ENCODE measurements around the gene CHMP2A. TPM values are rescaled to one million over a fixed set of nuclear protein-coding genes. Genes with fewer than 3 reads are reported as not detected.

The CHMP2A gene
- total RNA-seq, 1 experiment from 2014 or later, result 109 TPM

DNA sequence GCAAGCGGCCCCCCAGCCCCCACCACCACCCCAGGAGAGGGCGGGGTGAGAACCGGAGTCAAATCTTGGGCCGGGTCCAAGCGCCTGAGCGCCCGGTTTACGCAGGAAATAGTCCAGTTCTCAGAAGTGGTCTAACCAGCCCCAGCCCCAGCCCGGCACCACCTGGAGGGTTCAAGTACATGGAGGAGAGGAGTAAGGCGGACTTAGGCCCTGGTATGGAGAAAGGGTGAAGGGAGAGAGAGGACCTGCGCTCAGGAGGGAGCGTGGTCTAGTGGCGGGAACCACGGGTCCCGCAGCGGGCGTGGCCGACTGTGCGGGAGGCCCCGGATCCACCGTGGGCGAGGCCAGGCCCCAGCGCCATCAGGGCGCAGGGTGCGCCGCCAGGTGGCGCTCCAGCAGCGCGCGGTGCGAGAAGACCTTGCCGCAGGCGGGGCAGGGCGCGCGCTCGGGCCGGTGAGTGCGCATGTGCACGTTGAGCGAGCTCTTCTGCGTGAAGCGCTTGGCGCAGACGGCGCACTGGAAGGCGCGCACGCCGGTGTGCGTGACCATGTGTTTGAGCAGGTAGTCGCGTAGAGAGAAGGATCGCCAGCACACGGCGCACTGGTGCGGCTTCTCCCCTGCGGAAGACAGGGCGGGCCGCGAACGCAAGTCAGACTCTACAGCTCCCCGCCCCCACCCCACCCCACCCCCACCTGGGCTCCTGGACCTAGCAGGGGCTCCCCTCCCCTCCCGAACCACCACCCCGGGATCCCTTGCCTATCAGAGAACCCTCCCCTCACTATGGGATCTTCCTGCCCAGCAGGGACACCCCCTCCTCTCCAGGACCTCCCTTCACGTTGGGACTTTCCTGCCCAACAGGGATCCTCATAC lies 41.0 kb downstream of the CHMP2A start:
- peaks cover 5% of the 10 kb centered on the region for H3K36me3 Mint-ChIP-seq
- DNase-seq (ENCODE audit: low spot score) (peak; percentile 95), ATAC-seq (peak; percentile 78)
- H3K27ac Mint-ChIP-seq, result peak overlapping the region; percentile 57
- peak overlapping the region; percentile 75 for H3K4me3 Mint-ChIP-seq
- ChIA-PET CTCF (interaction anchor here (0.6 to 2.7 kb wide), 31 partner anchors 9 to 286 kb away, joined by 3 to 33 read pairs (median 6); partner anchors contain the start of genes CHMP2A, TRIM28, UBE2M and ZNF324B), POLR2A (interaction anchor here (0.7 to 1.7 kb wide), 2 partner anchors 15 to 30 kb away, joined by 6 to 8 read pairs; partner anchors contain the start of gene TRIM28)
- peaks cover 28% of the 10 kb centered on the region for H3K4me1 Mint-ChIP-seq
- peaks cover 12% of the 10 kb centered on the region for H3K27me3 Mint-ChIP-seq (ENCODE audit: low read depth)
- no peaks in the 10 kb centered on the region for H3K9me3 Mint-ChIP-seq
- no peak for TF ChIP-seq AFF4 (CRISPR knock-in tag; IDR thresholded peaks at IDR 0.05; ENCODE audit: borderline replicate concordance)
- peak; percentile 61 for TF ChIP-seq USF2 (CRISPR knock-in tag; IDR thresholded peaks at IDR 0.05)
- TF ChIP-seq, protein P1, sequence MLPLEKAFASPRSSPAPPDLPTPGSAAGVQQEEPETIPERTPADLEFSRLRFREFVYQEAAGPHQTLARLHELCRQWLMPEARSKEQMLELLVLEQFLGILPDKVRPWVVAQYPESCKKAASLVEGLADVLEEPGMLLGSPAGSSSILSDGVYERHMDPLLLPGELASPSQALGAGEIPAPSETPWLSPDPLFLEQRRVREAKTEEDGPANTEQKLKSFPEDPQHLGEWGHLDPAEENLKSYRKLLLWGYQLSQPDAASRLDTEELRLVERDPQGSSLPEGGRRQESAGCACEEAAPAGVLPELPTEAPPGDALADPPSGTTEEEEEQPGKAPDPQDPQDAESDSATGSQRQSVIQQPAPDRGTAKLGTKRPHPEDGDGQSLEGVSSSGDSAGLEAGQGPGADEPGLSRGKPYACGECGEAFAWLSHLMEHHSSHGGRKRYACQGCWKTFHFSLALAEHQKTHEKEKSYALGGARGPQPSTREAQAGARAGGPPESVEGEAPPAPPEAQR (CRISPR knock-in tag; IDR thresholded peaks at IDR 0.05), result no peak
- no peak for TF ChIP-seq JAZF1 (CRISPR knock-in tag; IDR thresholded peaks at IDR 0.05)
- no peak for TF ChIP-seq EMX1 (CRISPR knock-in tag; IDR thresholded peaks at IDR 0.05)
- 0 out of 2 replicates have a peak, but pooled peaks have one; percentile 53 for TF ChIP-seq STAT6 (CRISPR knock-in tag; conservative IDR thresholded peaks at IDR 0.05; ENCODE audit: low read depth)
- TF ChIP-seq RELA (CRISPR knock-in tag; IDR thresholded peaks at IDR 0.05; ENCODE audit: borderline replicate concordance), result peak; percentile 52
- no peak for TF ChIP-seq NFYB (CRISPR knock-in tag; conservative IDR thresholded peaks at IDR 0.05; ENCODE audit: low read depth)
- TF ChIP-seq, protein P2, sequence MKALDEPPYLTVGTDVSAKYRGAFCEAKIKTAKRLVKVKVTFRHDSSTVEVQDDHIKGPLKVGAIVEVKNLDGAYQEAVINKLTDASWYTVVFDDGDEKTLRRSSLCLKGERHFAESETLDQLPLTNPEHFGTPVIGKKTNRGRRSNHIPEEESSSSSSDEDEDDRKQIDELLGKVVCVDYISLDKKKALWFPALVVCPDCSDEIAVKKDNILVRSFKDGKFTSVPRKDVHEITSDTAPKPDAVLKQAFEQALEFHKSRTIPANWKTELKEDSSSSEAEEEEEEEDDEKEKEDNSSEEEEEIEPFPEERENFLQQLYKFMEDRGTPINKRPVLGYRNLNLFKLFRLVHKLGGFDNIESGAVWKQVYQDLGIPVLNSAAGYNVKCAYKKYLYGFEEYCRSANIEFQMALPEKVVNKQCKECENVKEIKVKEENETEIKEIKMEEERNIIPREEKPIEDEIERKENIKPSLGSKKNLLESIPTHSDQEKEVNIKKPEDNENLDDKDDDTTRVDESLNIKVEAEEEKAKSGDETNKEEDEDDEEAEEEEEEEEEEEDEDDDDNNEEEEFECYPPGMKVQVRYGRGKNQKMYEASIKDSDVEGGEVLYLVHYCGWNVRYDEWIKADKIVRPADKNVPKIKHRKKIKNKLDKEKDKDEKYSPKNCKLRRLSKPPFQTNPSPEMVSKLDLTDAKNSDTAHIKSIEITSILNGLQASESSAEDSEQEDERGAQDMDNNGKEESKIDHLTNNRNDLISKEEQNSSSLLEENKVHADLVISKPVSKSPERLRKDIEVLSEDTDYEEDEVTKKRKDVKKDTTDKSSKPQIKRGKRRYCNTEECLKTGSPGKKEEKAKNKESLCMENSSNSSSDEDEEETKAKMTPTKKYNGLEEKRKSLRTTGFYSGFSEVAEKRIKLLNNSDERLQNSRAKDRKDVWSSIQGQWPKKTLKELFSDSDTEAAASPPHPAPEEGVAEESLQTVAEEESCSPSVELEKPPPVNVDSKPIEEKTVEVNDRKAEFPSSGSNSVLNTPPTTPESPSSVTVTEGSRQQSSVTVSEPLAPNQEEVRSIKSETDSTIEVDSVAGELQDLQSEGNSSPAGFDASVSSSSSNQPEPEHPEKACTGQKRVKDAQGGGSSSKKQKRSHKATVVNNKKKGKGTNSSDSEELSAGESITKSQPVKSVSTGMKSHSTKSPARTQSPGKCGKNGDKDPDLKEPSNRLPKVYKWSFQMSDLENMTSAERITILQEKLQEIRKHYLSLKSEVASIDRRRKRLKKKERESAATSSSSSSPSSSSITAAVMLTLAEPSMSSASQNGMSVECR (CRISPR knock-in tag; IDR thresholded peaks at IDR 0.05; ENCODE audit: borderline replicate concordance), result peak; percentile 82; the same call in 1 of the 2 replicates
- peak; percentile 72 for TF ChIP-seq FOXK1 (CRISPR knock-in tag; IDR thresholded peaks at IDR 0.05)
- TF ChIP-seq GTF2I (CRISPR knock-in tag; conservative IDR thresholded peaks at IDR 0.05), result no peak
- peak; percentile 95 for TF ChIP-seq ETV6 (CRISPR knock-in tag; IDR thresholded peaks at IDR 0.05)
- TF ChIP-seq ZNF532 (CRISPR knock-in tag; IDR thresholded peaks at IDR 0.05; ENCODE audit: borderline replicate concordance), result no peak
- no peak for TF ChIP-seq HMGA2 (CRISPR knock-in tag; IDR thresholded peaks at IDR 0.05)
- TF ChIP-seq, protein P3, sequence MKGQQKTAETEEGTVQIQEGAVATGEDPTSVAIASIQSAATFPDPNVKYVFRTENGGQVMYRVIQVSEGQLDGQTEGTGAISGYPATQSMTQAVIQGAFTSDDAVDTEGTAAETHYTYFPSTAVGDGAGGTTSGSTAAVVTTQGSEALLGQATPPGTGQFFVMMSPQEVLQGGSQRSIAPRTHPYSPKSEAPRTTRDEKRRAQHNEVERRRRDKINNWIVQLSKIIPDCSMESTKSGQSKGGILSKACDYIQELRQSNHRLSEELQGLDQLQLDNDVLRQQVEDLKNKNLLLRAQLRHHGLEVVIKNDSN (CRISPR knock-in tag; IDR thresholded peaks at IDR 0.05), result no peak
- no peak for TF ChIP-seq ZNF396 (CRISPR knock-in tag; IDR thresholded peaks at IDR 0.05; ENCODE audit: borderline replicate concordance)
- TF ChIP-seq GABPB1 (CRISPR knock-in tag; IDR thresholded peaks at IDR 0.05), result peak; percentile 17; the same call in 1 of the 2 replicates
